HG03457 (cell line): ENCODE data around the gene OR2H1.
"Not testable (repeated sequence)": the region's sequence is repeated elsewhere in the genome, so short reads cannot be mapped to it uniquely, and the experiment has no call there.

Source experiments
- ATAC-seq: cut with Tn5 transposase; IDR thresholded peaks from one replicate; pipeline ENCODE4 v1.9.1; 2021; ENCODE audit warnings: moderate number of reproducible peaks; ENCODE audit not compliant: unreplicated experiment

OR2H1 gene

DNA sequence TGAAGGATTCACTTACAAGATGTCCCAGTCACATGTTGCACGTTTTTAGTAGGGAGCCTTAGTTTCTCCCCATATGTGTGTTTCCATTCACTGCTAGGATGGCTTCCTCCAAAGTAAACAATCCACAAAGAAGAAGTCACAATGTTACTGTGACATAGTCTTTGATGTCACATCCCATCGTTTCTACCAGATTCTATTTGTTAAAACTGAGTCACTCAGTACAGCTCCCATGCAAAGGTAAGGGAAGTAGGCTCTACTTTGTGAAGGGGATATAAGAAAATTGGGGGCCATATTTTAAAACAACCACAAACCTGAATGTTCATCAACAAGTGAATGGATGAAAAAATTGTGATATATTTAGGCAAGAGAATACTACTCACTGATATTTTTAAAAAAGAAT, at the start of gene OR2H1, which contains the start of gene OR11A1:
Gene OR2H1, plus strand, starts transcription at position 185 of the 400 bp plus-strand sequence. CDS start 4,615 bp downstream, outside the sequence.
Gene OR11A1, minus strand, starts transcription at position 101 of the 400 bp plus-strand sequence. CDS start 29,430 bp downstream, outside the sequence.
- no peak for ATAC-seq

DNA sequence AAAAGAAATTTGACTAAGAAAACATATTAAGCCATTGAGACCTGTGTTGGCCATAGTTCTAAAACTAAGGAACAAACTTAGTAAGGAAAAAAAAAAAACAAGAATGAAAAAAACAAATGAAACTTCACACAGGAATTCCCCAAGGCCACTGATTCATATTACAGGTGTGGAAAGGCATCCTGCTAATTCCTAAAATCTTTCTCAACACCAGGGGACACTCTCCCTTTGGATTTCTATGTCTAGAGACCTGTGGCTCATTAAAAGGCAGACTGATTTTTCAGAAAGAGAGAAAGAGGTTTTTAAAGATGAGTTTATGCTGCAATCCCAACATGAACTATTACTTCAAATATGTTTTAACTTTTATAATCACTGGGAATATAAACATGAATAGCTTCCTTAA, 42.4 kb upstream of the OR2H1 start, which contains the start of gene OR12D1:
Gene OR12D1, plus strand, starts transcription at position 341 of the 400 bp plus-strand sequence.
- no peak for ATAC-seq

DNA sequence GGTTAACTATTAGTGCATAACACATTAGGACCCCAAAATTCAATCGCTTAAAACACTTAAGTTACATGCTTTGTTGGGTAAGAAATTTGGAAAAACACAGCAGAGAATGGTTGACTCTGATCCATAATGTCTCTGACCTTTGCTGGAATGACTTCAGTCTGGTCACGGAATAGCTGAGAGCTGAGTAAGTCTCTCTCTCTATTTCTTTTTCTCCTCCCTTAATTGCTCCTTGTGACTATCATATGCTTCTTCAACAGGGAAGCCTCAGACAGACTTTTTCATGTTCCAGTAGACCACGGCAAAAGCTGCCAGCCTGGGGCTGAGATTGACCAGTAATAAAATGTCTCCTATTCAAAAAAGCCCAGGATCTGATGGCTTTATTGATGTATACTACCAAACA, 37.4 kb upstream of the OR2H1 start:
- no peak for ATAC-seq

DNA sequence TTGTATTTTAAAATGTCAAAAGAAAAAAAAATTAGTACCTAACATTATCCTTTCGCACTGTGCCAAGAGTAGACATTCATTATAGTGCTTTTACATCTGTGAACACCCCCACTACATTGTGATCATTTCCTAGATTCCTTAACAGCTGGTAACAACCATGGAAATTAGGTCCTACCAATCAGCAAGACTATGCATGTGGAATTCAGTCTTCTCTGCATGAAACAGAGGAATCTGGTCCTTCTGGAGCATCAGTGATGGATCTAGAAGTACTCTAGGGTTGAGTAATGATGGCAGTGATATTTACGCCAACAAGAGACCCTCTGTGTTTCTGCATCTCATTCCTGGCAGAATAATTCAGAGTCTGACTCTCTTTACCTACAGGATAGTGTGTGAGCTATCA, 32.8 kb upstream of the OR2H1 start:
- no peak for ATAC-seq

DNA sequence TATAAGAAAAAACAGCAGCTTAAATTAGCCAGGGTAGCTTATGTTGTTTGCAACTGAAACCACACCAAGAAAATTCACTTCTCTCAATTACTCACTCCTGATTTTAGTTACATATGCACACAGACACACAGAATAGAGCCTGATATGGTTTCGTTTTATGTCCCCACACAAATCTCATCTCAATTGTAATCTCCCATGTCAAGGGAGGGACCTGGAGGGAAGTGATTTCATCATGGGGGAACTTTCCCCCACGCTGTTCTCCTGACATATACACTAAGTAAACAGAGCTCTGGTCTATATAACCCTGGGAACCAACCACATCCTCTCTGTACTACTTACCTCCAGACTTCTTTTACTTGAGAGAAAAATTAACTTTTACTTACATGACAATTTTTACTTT, 32.4 kb upstream of the OR2H1 start:
- ATAC-seq: no peak

DNA sequence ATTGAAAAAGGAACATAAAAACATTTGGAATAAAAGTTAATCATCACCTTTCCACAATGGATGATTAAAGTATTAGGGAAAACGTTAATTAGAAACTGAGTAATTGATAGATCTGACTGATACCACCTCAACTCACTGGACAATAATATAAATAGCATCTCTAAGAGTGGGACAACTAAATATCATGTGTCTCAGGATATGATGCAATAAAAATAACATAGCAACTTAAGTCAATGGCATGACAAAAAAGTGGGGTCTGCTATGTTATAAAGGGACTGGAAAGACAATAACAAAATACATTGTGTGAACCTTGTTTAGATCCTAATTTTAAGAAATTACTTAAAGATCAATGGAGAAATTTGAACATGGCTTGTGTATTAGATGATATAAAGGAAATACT, 31.9 kb upstream of the OR2H1 start:
- no peak for ATAC-seq

DNA sequence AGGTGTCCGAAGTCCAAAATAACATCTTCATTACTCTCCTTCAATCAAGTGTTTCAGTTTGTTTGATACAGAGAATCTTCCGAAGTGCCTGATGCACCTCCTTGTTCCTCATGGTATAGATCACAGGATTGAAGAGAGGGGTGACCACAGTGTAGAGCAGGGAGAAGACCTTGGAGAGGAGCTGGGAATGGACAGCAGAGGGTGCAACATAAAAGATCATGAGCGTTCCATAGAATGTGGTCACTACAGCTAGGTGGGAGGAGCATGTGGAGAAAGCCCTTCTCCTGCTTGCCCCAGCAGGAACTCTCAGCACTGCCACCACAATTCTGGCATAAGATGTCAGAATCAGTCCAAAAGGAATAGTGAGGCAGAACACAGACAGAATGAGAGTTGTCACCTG, 30.3 kb upstream of the OR2H1 start:
- no peak for ATAC-seq

DNA sequence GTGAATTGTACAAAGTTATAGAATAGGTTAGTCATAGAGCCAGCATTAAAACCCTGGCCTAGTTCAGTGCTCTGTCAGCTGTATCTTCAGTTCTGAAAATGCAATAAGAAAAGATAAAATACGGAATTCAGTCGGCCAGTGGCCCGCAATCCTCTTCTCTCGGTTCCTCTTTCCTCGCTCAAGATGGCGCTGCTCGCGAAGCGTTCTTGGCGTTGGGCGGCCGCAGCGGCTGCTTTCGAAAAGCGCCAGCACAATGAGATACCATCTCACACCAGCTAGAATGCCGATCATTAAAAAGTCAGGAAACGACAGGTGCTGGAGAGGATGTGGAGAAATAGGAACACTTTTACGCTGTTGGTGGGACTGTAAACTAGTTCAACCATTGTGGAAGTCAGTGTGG, 20.2 kb upstream of the OR2H1 start:
- not testable (repeated sequence) for ATAC-seq

DNA sequence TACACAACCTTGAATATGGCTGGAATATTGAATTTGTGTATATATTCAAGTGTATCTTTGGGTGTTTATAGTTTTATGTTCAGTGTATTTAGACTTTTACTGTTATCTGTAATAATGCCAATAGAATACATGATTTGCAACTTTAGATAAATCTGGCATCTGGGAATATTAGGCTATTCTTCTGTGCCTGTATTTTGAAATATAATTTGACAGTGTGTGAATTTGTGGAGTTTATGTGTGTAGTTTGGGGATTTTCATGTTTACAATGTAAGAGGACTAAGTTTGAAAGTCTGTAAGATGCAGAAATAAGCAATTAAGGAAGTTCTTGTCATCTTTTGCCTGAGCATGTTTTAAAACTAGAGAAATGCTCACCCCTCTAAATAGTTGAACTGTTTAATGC, 17.9 kb upstream of the OR2H1 start, which contains the start of gene OR10C1:
Gene OR10C1, plus strand, starts transcription at position 301 of the 400 bp plus-strand sequence. CDS start 710 bp downstream, outside the sequence.
- no peak for ATAC-seq

DNA sequence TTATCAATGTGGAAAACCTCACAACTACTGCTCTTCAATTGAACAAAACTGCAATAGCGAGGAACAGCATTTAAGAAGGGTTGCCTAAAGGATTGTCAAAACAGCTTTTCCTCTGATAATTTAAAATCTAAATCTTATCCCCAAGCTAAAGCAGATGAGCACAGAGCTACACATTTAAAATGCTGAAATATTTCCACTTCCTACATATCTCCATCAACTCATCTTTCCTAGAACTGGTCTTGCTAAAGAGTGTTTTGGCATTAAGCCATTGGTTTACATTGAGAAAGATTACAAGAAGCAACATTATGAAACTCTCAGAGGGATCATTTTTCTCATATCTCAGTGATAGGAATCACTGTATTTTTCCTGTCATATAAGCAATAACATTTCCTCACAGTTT, 14.2 kb upstream of the OR2H1 start:
- no peak for ATAC-seq

DNA sequence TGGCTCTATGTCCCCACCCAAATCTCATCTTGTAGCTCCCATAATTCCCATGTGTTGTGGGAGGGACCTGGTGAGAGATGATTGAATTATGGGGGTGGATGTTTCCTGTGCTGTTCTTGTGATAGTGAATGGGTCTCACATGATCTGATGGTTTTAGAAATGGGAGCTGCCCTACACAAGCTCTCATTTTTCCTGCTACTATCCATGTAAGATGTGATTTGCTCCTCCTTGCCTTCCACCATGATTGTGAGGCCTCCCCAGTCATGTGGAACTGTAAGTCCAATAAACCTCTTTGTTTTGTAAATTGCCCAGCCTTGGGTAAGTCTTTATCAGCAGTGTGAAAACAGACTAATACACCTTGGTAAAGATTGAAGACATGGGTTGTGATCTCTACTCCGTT, 12.9 kb upstream of the OR2H1 start:
- ATAC-seq: not testable (repeated sequence)

DNA sequence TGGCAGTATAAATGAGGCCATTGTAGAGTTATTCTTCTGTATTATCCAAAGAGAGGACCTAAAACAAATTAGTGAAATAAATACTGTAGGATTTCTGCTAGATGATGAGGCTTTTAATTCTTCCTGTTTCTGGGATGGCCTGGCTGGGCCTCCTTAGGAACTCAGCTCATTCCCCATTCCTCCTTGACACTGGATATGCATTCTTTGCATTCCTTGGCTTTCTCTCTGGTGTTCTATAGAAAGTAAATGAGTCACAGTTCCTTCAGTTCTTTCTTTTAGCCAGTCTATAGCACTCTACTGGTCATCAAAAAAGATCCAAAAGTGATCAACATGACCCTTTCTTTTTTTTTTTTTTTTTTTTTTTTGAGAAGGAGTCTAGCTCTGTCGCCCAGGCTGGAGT, 9.3 kb upstream of the OR2H1 start:
- no peak for ATAC-seq

DNA sequence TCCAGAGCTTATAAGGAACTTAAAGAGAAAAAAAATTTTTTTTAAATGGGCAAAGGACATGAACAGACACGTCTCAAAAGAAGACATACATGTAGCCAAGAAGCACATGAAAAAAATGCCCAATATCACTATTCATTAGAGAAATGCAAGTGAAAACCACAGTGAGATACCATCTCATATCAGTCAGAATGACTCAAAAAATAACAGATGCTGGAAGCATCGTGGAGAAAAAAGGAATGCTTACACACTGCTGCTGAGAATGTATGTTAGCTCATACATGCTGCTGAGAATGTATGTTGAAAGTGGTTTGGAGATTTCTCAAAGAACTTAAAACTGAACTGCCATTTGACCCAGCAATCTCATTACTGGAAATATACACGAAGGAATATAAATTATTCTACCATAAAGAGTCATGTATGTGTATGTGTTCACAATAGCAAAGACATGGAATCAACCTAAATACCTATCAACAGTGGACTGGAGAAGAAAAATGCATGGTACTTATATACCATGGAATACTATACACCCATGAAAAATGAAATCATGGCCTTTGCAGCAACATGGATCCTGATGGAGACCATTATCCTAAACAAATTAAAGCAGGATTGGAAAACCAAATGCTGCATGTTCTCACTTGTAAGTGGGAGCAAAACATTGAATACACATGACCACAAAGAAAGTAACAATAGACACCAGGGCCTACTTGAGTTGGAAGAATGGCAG, 5.3 kb upstream of the OR2H1 start:
- ATAC-seq: no peak

DNA sequence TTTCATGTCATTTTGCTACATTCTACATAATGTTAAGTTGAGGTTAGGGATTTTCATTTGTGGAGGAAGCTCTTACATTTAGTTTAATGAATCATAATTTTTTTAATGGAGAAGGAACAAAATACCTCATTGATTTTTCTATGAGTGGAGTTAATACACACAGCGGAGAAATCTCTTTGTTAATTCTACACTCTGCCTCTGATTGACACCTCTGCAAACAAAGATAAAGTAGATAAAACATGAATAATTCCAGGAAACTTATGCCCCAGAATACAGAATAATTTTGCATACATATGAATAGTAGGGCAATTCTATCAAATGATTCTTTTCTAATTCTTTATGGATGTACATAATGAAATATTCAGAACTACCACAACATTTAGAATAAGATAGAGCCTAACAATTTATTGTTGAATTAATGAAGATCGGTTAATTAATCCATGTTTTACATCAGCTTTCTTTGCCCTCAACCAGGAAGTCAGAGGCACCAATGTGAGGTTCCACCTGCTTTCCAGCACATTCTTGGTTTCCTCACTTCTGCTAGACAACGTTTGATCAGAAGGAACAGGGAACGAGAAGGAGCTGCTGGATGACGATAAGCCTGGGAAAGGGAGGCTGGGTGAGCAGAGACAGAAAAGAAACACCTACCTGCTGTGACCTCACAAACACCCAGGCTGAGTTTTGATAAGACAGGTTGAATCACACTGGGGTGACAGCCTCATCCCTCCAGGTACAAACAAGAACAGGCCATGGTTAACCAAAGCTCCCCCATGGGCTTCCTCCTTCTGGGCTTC, 4.3 kb downstream of the OR2H1 start:
- ATAC-seq: no peak

DNA sequence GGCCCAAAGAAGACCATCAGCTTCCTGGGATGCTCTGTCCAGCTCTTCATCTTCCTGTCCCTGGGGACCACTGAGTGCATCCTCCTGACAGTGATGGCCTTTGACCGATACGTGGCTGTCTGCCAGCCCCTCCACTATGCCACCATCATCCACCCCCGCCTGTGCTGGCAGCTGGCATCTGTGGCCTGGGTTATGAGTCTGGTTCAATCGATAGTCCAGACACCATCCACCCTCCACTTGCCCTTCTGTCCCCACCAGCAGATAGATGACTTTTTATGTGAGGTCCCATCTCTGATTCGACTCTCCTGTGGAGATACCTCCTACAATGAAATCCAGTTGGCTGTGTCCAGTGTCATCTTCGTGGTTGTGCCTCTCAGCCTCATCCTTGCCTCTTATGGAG, 5.1 kb downstream of the OR2H1 start:
- ATAC-seq: no peak

DNA sequence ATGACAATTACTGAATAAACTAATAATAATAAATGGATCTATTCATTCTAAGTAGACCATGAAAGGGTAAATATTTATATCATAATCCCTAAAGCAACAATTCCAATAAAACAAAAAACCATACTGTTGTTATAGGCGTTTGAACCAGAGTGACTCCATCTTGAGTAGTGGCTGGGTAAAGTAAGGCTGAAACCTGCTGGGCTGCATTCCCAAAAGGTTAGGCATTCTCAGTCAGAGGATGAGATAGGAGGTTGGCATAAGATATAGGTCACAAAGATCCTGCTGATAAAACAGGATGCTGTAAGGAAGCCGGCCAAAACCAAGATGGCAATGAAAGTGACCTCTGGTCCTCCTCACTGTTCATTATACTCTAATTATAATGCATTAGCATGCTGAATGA, 8.3 kb downstream of the OR2H1 start:
- no peak for ATAC-seq

DNA sequence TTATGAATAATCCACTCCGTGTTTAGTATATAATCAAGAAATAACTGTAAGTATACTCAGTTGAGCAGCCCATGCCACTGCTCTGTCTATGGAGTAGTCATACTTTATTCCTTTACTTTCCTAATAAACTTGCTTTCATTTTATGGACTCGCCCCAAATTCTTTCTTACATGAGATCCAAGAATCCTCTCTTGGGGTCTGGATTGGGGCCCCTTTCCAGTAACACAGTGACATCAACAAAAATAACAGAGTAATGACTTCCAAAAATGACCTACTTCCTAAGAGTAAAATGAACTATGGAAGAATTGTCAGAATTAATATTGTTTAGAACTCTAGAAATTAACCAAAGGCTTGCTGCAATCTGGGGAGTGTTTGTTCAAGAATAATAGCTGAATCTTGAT, 8.8 kb downstream of the OR2H1 start:
- no peak for ATAC-seq

DNA sequence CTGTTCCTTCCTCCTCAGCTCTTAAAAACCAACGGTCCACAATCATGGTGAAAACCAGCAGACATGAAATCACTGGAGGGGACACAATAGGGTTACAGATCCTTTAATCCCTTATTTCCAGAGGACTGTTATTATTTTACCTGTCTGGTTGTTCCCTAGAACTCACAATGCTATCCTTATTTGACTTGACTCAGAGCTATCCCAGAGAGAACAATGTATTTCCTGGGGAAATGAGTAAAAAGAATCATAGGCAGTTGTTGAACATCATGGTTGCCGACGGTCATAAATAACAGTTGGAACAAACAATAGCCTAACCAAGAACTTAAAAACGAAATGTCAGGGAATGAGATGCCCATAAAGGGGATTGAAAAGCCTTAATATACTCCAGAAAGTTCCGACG, 9.3 kb downstream of the OR2H1 start:
- no peak for ATAC-seq

DNA sequence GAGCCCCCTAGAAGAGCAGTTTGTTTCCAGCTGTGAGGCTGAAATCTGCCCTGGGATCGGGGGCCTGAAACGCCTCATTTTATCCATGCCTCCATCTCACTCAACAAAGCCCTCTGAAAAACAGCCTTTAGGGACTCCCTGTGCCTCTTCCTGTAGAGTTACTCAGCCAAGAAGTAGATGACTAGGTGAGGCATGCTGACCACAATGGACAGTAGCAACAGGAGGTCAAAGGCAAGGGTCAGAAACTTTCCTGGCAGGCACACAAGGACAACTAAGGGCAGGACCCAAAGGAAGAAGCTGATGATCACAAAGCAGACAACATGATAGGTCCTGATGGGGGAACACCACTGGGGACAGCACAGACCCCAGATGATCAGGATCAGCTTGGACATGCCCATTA, 18.0 kb downstream of the OR2H1 start:
- no peak for ATAC-seq

DNA sequence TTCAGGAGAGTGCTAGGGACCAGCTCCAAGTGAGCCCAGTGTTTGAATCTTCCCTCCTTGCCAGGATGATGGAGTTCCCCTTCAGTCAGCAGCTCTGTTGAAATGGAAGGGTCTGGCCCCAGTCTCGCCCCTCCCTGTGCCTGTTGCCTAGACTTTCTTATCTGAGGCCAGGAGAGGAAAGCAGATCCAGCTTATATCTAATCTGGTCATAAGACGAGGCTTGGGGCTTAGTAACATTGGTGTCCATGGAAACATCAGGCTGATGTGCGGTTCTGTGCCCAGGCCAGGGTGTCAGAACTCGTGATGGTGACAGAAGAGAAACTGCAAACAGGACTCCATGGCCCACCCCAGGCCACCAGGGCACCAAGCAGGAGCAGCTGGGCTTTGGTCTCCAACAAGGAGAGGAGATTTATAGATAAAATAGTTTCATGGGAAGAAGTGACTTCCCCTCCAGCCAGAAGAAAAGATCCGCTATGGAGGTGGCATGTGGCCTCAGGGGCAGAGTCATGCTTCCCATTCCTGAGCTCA, 21.0 kb downstream of the OR2H1 start:
- no peak for ATAC-seq

DNA sequence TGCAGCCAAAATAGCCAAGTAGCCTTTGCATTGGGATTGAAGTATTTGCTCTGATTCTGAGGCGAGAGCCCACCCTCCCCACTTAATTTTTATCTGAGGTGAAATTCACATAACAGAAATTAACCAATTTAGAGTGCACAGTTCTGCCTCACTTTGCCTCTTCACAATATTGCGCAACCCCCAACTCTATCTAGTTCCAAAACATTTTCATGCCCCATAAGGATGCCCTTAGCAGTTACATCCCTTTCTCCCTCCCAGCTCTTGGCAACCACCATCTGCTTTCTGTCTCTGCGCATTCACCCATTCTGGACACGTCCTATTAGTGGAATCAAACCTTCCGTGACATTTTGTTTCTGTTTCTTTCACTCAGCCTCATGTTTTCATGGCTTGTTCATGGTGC, 21.8 kb downstream of the OR2H1 start:
- ATAC-seq: no peak

DNA sequence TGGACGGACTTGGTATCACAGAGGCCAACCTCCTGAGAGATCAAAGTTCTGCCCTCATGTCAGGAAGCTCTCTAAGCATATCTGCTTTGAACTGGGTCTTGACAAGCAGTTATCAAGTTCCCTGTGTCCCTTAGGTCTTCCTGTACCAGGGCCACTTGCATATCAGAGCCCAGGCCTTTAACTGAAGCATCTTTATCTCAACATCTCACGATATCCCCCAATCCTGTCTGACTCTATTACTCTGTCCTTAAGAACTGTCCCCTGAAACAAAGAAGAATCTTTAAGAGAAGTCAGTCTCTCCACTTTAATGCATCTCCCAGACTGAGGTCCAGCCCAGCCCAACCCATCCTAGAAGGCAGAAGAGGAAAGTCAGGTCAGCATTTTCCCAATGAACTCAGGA, 22.6 kb downstream of the OR2H1 start:
- ATAC-seq: no peak
